Loucy (cell line): Measurements from ENCODE around the gene KCNIP3.

Source experiments
- EZH2phosphoT487 ChIP-seq: fragments of 200-600 bp; IDR thresholded peaks from 2 replicates; pipeline ENCODE4 v1.6.1; 2018; ENCODE audit warnings: antibody characterized with exemption, mild to moderate bottlenecking, moderate library complexity, borderline replicate concordance
- TF ChIP-seq, protein P1 (sequence below): fragments of 200-600 bp; sonication (generic); conservative IDR thresholded peaks from 2 replicates; pipeline ENCODE4 v1.5.1; 2014; ENCODE audit warnings: mild to moderate bottlenecking, antibody characterized with exemption, low read length

DNA sequence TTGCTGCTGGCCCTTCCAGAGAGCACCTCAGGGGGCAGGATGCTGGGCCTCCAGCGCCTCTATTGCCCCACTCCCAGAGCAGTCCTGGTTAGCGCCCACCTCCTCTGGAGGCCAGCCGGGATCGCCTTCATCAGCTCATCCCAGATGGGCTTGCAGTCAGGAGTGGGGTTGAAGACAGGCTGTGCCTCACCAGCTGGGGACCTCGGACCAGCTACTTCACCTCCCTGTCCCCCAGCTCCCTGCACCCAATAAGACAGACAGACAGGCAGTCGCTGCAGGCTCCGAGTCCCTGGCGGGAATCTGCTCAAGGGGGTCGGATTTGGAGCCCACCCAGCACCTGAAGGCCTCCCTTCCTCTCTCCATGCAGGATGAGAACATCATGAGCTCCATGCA, 86.5 kb downstream of the KCNIP3 start:
- TF ChIP-seq, protein P1, sequence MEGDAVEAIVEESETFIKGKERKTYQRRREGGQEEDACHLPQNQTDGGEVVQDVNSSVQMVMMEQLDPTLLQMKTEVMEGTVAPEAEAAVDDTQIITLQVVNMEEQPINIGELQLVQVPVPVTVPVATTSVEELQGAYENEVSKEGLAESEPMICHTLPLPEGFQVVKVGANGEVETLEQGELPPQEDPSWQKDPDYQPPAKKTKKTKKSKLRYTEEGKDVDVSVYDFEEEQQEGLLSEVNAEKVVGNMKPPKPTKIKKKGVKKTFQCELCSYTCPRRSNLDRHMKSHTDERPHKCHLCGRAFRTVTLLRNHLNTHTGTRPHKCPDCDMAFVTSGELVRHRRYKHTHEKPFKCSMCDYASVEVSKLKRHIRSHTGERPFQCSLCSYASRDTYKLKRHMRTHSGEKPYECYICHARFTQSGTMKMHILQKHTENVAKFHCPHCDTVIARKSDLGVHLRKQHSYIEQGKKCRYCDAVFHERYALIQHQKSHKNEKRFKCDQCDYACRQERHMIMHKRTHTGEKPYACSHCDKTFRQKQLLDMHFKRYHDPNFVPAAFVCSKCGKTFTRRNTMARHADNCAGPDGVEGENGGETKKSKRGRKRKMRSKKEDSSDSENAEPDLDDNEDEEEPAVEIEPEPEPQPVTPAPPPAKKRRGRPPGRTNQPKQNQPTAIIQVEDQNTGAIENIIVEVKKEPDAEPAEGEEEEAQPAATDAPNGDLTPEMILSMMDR, result no peak
- TF ChIP-seq EZH2phosphoT487, result no peak
